ENCODE measurements around the gene TMEM30B.
"Not testable (repeated sequence)": the region's sequence is repeated elsewhere in the genome, so short reads cannot be mapped to it uniquely, and the experiment has no call there.

The TMEM30B gene

DNA sequence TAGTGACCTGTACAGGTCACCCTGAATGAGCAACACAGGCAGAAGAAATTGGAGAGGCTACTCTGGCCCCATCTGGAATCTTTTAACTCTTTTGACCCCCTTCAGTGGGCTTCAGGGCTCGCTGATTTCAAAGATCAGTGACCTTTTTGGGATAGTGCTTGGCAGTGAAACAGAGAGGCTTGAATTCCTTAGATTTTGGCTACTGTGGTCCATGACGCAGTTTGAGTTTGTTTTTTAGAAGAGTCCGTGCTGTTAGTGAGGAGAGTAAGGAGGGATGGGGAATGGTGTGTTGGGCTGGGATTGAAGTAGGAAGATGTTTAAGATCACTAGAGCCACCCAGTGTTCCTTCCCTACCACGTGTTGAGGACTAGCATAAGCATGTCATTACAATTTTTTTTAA is 16.5 kb downstream of the TMEM30B start:
- FAIRE-seq, result no peak

DNA sequence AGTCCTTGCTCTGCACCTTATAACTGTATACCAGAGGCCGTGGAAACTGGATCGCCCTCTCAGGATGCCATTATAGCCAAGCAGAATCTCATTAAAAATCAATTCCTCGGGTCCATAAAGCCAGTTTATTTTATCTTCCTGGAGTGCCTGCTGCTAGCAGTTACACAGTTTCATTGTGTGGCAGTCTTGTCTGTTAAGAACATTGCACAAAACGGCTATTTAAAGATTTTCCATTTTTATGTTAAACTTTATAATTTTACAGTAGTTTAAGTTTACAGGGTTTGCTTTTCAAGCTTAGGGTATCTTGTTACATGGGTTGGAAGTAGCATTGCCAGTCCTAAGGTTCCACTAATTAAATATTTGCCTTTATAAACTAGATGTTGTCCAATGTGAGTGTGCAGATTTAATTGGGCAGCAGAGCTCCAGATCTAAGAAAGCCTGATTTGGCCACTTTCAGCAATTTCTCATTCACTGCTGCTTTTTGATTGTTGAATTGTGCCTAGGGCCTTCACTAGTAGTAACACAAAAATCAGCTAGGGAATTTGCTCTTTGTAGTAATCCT is 17.0 kb downstream of the TMEM30B start:
- FAIRE-seq, result no peak

DNA sequence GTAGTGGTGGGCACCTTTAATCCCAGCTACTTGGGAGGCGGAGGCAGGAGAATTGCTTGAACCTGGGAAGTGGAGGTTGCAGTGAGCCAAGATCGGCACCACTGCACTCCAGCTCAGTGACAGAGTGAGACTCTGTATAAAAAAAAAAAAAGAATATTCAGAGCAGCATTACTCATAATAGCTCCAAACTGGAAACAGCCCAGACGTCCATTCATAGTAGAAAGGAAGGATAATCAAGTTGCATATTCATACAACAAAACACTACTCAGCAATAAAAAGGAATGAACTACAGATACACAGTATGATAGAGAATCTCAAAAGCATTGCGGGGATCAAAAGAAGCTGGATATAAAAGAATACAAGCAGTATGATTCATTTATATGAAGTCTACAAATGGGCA is 19.1 kb downstream of the TMEM30B start:
- no peak for FAIRE-seq

DNA sequence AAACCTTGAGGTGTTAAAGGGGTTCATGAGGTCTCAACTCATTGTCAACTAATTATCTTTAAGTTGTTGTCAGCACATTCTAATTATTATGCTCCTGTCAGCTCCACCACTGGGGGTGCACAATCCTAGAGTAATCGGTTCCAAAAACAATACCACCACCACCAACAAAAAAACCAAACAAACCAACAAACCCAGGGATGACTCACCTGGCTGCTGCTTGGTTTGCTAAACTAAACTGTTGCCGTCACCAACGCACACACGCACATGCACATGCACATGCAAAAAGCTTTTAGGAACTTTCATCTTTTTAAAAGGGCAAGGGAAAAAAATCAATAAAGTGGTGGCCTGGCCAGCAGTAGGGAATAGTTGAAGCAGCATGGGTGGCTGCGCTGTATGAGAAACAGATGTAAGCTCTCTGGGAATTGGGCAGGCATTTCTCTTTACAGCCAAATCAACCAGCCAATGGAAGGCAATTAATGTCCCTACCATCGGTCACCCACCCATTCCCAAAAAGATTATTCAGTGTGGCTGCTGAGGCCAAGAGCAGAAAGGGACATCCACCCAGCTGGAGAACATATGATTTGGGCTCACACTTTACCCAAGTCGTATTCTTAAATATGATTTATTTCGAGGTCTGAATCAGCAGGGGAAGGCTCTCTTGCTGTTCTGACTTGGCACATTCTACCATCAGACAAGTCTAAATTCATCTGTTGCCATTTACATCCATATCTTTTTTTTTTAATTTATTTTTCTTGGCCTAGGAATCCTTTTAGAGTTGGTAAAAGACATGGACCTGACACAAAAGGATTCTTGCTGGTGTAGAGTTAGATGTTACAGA is 20.0 kb downstream of the TMEM30B start:
- no peak for FAIRE-seq

DNA sequence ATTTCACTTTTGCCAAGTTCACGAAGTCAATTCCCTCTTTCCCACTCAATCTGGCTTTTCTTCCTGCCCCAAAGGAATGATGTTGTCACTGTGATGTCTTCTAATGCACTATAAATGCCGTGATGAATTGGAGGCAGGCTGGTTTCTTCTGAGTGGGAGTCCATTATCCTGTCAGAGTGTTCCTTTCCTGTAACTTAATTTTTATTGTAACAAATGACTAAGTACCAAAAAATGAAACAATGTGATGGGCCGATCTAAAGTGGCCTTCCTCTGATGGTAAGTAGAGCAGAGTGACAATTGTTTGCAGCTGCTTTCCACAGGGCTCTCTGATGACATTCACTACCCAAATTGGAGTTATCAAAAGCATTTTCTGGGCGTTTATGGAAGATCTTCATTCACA is 22.2 kb downstream of the TMEM30B start:
- FAIRE-seq, result no peak

DNA sequence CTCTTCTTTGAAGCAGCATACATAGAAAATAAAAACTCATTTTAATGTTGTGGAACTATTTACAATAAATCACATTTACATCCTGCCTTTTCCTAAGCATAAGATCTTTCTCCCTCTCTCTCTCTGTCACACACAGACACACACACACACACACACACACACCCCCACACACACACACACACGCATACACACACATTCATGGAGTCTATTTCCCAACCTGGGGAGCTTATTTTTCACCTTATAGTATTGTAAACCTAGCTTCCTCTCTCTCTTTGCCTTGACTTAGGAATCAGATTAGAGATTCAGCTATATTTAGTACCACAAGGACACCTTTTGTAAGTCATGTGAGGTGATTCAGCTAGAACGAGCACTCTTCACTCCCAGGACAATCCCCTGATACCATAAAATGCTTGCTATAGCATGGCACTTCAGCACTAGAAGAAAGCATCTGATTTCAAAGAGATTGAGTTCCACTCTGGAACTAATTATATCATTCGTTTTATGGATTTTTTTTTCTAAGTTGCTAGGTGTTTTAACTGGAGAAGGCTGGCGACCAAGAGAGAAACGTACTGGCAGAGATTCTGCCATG is 23.6 kb downstream of the TMEM30B start:
- no peak for FAIRE-seq

DNA sequence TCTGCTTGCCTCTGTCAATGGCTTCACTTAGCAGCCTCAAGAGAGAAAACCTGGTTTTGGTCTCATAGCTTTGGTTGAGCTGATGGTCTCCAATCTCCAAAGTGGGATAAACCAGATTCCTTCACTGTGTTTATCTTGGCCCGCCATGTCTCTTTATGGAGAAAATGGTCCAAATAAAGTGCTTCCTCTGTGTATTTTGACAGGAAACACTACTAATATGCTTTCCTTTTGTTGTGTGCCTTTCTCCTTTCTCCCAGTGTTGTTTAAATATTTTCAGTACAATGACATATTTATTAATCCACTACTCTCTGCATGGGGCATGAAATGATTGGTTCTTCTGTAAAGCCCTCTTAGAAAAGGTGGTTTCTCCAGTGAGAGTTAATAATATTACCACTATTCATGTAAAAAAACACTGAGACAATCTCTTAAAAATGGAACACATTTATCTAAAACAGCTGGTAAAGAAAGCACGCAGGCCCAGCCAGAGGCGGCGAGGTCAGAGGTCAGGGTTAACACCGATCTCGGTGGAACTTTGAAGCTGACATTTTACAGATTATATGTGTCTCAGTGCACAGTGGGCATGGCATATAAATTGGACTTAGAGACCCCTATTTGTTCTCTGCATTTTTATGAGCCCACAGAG is 24.2 kb downstream of the TMEM30B start:
- FAIRE-seq, result no peak

DNA sequence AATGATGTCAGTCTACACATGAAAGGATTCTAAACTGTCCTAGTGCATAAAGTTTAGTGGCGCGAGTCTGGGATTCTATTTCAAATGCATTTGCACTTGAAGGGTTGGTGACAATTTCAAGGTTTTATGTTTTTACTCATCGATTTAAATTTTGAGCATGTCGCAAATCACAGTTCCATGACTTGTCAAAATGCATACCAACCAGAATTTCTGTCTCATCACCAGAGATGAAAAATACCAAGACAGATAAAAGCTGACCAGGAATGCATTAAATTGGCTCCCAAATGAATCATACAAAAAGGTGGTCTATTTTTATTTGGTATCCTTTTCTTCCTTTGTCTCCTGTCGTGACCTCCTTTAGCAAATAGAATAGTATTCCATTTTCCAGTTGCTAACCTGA is 25.2 kb downstream of the TMEM30B start:
- no peak for FAIRE-seq

DNA sequence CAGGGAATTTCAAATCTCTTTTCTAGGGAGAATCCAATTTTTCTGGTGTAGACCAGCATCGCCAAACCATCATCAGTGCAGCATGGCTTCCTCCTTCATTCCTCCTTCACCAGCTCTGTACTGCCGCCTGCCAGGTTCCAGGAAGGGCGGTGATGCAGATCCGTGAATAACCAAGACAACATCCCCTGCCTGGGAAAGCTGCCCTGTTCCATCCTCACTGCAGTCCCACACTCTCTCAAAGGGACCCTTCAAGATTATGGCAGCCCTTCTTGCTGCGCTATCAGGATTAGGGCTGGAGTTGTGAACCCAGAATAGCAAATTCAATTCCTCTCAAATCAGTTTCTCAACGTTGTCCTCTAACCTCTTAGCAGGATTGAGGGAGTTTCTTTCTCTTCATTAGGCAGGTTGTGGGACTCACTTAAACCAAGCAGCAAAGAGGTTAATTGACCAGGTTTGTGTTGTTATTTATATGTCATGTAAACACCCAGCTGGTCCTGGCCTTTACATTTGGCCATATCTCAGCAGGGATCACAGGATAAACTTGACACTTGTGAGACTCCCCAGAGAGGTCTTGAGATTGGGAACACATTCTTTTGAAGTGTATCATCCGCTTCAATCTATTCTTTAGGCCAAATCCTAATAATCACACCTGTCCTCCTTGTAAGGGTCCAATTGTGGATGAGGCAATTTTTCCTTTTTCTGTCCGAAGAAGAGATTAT is 26.2 kb downstream of the TMEM30B start:
- no peak for FAIRE-seq

DNA sequence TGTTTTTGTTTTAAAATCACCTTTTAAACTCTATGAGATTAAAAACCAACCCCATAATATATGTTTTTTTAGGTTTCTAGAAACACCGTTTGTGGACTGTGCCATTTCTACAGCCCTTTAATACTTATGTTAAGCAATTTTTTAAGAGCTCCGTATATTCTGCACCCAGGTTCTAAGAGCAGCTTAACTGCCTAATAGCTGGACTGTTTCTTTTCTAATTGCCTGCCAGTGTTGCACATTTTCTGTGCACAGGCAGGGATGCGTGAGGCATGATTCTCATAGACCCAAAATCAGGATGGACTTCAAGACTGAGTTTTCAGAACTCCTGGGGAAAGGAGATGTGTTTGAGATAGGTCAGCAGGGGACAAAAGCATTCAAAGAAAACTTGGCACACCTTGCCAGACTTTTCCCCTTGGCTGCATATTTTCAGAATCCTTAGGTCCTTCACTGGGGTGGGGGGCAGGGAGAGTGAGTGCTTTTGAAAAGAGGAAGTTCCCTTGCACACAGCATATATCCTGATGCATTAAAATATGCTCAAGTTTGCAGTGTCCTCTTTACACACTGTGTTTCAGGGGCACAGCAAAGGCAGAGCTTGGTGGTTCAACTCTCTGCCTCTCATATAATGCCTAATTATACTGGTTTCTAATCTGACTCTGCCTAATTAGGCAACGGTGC is 27.9 kb downstream of the TMEM30B start:
- FAIRE-seq, result no peak

DNA sequence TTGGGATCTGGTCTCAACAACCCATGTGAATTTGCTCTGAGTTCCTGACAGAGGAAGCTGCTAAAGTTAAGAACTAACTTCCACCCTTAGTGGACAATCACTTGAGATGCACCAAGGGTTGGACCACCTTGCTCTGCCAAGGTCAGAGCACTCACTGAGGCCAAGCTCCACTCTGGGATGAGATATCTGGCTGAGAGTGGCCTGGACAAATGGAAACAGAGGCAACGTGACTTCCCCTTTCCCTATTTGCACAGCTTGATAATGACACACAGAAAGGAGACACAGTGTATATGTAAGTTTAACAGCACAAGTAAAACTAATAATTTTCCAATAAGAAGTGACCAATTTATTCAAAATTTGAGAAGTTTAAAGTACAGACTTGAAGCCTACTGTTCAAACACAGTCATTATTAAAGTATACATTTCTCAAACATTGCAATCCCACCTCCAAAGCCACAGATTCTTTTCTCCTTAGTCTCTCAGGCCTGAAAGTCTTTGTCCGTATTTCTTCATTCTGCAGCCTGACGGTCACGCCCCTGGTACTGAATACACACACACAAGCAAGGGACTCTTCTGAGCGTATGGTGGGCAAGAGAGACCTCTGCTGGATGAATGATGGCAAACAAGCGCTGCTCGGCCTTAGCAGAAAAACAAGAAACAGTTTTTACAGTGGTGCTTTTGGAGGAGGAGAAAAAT is 28.6 kb downstream of the TMEM30B start:
- FAIRE-seq, result peak; percentile 84

DNA sequence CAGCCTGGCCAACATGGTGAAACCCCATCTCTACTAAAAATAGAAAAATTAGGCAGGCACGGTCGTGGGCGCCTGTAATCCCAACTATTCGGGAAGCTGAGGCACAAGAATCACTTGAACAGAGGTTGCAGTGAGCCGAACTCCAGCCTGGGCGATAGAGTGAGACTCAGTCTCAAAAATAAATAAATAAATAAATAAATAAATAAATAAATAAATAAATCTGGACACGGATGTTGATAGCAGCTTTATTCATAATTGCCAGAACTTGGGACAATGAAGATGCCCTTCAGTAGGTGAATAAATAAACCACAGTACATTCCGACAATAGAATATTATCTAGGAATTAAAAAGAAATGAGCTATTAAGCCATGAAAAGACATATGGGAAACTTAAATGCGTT is 31.1 kb downstream of the TMEM30B start:
- no peak for FAIRE-seq

DNA sequence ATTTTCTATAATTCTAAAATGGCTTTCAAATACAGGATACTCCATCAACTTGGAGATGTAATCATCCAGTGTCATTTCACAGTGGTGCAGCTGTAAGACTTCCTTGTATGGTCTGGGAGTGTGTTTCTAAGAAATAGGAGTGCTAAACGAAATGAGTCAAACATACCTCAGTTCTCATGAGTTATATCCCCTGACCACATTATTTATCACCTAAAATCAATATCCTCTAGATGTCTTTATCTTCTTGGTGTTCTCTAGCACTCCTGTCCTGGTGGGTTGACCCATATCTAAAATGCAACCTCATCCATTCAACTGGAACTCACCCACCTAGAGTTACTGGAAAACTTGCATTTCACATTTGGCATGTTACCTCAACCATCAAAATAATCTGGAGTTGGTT is 33.2 kb downstream of the TMEM30B start:
- no peak for FAIRE-seq

DNA sequence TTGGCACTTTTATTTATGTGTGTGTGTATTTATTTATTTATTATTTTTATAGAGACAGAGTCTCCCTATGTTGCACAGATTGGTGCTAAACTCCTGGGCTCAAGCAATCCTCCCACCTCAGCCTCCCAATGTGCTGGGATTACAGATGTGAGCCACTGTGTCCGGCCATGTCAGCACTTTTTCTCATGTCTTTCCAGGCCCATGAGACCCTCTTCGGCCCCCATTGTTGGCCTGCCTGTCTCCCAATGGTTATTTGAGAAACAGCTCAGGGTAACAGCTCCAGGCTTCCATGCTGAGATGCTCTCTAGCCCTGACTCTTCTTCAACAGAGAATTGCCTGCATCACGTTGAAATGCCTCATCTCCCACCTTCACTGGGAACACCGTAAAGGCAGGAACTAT is 34.4 kb downstream of the TMEM30B start:
- FAIRE-seq, result no peak

DNA sequence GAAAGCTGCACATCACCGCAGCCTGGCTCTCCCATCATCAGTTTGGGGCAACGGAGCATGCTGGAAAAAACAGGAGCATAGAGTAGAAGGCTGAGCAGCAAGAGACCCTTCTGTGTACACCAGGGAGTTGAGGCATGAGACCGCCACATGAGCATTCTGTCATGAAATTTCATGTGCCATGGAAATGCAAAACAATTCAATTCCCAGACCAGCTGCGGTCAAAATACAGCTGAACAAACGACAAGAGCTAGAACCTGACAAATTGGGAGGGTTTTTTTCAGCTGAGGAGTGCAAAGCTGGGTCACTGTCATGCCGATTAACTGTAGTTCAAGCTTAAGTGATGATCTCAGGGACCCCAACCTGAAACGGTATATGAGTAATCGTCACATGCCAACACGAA is 37.1 kb downstream of the TMEM30B start:
- no peak for FAIRE-seq

DNA sequence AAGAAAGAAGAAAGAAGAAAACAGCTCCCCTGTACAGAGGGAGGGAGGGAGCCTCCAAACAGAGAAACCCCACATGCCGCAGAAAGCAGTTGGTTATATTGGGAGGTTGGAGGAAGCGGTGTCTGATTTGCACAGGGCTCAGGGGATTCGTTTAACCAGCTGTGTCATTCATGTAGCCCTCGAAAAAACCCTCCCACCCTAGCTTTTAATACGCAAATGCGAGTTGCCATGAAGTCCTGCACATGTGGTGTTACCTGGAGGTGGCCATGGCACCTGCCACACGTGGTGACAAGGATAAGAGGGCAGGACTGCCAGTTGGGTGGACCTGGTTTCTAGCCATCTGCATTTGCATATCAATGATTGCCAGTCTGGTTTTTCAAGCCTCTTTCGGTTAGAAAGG is 40.9 kb downstream of the TMEM30B start:
- FAIRE-seq, result no peak

DNA sequence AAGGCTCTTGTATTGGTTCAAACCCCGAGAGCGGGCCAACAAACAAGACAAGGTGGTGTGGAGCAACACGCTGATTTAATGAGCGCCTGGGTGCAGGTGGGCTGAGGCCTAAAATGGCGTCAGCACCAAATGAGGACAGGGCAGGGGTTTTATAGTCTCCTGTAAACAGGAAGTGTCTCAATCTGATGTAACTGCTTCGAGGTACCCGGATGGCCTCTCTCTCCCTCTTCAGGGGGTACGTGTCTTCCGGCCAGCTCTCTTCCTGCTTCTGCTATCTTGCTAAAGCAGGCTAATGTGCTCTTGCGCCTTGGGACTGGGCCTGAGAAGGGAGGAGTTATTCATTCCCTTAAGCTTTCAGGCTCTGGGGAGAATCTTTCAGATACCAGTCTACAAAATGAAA is 41.9 kb downstream of the TMEM30B start:
- not testable (repeated sequence) for FAIRE-seq

DNA sequence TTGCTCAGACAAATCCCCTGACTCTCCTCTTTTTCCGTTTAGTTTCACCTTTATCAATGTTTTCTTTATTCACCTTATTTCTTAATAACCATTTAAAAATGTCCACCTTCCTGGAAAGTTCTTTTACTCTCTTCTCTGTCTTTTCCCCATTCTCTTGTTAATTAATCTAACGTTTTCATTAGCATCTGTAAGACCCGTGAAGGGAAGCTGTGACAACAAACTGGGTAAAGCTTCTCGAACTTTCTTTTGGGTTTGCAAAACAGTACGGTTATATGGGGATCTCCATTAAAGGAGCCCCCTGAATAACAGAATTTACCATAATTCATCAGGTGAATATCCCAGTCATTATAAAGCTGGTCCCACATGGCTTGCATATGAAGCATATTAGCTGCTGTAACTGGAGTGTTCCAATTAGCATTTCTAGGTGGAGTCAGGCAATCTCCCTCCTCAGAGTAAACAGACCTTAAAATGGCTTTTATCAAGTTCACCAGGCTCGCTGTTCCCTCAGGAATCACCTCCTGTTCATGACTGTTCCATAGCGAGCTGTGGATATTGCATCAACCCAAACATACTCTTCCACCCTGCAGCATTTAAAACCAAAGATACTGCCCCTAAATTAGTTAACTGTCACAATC is 42.4 kb downstream of the TMEM30B start:
- FAIRE-seq, result no peak

DNA sequence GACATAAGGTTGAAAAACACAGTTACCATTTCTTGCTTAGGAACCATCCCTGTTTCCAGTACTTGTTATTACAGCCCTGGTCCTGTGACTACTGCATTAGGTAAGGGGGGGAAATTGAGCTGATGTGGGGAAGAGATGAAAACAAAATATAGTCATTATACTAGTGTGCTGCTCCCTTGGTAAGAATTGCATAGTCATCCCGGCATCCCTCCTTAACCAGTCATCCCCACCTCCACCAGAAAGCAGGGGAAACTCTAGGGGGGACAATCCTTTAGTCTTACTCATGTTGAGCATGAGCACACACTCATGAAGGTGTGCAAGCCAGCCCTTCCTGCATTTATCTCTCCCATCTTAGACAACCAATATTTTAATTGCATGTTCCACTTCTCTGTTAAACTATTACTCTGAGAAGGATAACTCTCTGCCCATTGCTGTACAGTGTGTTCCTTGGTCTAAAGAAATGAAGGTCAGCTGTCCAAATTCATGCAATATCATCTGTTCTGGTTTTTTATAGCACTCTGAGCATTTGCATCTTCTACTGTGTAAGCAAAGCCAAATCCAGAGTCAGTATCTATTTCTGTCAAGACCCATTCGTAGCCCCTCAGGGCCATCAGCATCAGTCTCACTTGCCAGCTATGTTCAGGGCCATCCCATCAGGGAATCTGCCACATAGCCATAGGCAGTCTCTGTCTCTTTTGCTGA is 46.8 kb downstream of the TMEM30B start:
- FAIRE-seq, result no peak

DNA sequence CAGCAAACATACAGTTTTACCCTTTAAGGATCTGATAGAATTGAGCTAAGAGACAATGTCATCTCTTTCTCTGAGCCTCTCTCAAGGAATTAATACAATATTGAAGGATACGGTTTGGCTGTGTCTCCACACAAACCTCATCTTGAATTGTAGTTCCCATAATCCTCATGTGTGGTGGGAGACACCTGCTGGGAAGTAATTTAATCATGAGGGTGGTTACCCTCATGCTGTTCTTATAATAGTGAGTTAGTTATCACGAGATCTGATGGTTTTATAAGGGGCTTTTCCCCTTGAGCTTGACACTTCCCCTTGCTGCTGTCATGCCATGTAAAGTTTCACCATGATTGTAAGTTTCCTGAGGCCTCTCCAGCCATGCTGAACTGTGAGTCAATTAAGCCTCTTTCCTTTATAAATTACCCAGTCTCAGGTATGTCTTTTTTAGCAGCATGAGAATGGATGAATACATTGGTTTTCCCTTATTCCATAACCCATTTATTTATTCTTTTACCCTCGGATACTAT is 47.6 kb downstream of the TMEM30B start:
- no peak for FAIRE-seq
